Measurements from ENCODE around the gene GALNT13.

GRCh38 chr2:154336201-154336600 is 464.5 kb downstream of the GALNT13 start:
- TF ChIP-seq CTCF (IDR thresholded peaks at IDR 0.05) (no peak), POLR2A (IDR thresholded peaks at IDR 0.05) (no peak)

Data from lower leg skin (tissue), 3 donors.